Raji (cell line): ENCODE data around the gene CD6.

Source experiments
- POLR2A ChIP-seq: IDR thresholded peaks from 2 replicates; pipeline ENCODE4 v1.6.1; 2011; ENCODE audit warnings: low read depth, low read length, control low read depth; ENCODE audit not compliant: insufficient read depth

Gene CD6

DNA sequence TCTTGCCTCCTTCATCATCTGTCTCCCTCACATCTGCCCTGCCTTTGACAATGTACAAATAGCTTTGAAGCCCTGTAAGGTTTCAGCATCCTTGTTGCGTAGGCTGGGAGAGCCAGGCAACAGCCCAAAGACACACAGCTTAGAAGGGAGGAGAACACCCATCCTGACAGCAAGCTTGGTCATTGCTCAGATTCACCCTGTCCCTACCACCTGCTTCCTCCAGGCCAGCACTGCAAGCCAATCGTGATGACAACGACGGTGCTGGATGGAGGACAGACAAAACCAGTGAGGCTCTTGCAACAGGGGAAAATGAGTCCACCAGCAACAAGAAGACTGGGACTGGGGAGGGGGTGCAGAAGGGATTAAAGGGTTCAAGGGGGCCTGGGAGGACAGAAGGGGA is 97.9 kb downstream of the CD6 start:
- TF ChIP-seq POLR2A: no peak
